HG03139 (cell line): ENCODE data around the gene SHISA3.
A peak's percentile ranks its signal among the peaks of the same experiment; 100 is the strongest.
"Not testable (repeated sequence)": the region's sequence is repeated elsewhere in the genome, so short reads cannot be mapped to it uniquely, and the experiment has no call there.

Experiments used
- ATAC-seq: cut with Tn5 transposase; IDR thresholded peaks from one replicate; pipeline ENCODE4 v1.9.1; 2021; ENCODE audit not compliant: unreplicated experiment

Gene SHISA3

GRCh38 chr4:42396752-42397634, at the start of gene SHISA3:
Gene SHISA3 (plus strand): TSS chr4:42397488. CDS start chr4:42398057, 569 bp downstream.
- peak; percentile 42 for ATAC-seq

GRCh38 chr4:42348247-42348646, 49.0 kb upstream of the SHISA3 start:
- no peak for ATAC-seq

GRCh38 chr4:42348692-42349091, 48.6 kb upstream of the SHISA3 start:
- ATAC-seq: no peak

- no peak for ATAC-seq
Measured at GRCh38 chr4:42350611-42351182, 46.6 kb upstream of the SHISA3 start.

- ATAC-seq: no peak
Measured at GRCh38 chr4:42352049-42352448, 45.2 kb upstream of the SHISA3 start.

GRCh38 chr4:42357325-42357724, 40.0 kb upstream of the SHISA3 start:
- ATAC-seq: no peak

GRCh38 chr4:42359711-42360110, 37.6 kb upstream of the SHISA3 start:
- ATAC-seq: no peak

GRCh38 chr4:42360256-42360669, 37.0 kb upstream of the SHISA3 start:
- ATAC-seq: no peak

- no peak for ATAC-seq
Measured at GRCh38 chr4:42361456-42361855, 35.8 kb upstream of the SHISA3 start.

GRCh38 chr4:42362591-42362990, 34.7 kb upstream of the SHISA3 start:
- no peak for ATAC-seq

- no peak for ATAC-seq
Measured at GRCh38 chr4:42363614-42364013, 33.7 kb upstream of the SHISA3 start.

GRCh38 chr4:42364266-42365053, 32.8 kb upstream of the SHISA3 start:
- no peak for ATAC-seq

GRCh38 chr4:42366959-42367358, 30.3 kb upstream of the SHISA3 start:
- ATAC-seq: no peak

GRCh38 chr4:42369489-42369888, 27.8 kb upstream of the SHISA3 start:
- ATAC-seq: no peak

GRCh38 chr4:42371305-42372252, 25.7 kb upstream of the SHISA3 start:
- no peak for ATAC-seq

- ATAC-seq: not testable (repeated sequence)
Measured at GRCh38 chr4:42372303-42372702, 25.0 kb upstream of the SHISA3 start.

- ATAC-seq: no peak
Measured at GRCh38 chr4:42377497-42377896, 19.8 kb upstream of the SHISA3 start.

GRCh38 chr4:42381666-42382065, 15.6 kb upstream of the SHISA3 start:
- no peak for ATAC-seq

- no peak for ATAC-seq
Measured at GRCh38 chr4:42385516-42385915, 11.8 kb upstream of the SHISA3 start.

GRCh38 chr4:42390622-42391354, 6.5 kb upstream of the SHISA3 start:
- ATAC-seq: no peak
